WTC11 (cell line): ENCODE measurements around the gene STK32C.

Experiments used
- JUN ChIP-seq: sonication (generic); formaldehyde crosslinking; IDR thresholded peaks from 2 replicates; pipeline ENCODE4 v1.8.0; 2023; ENCODE audit warnings: mild to moderate bottlenecking, missing genetic modification reagents
- MYBL2 ChIP-seq: sonication (generic); formaldehyde crosslinking; IDR thresholded peaks from 2 replicates; pipeline ENCODE4 v1.8.1; 2023; ENCODE audit warnings: mild to moderate bottlenecking, moderate library complexity, missing genetic modification reagents
- SP1 ChIP-seq: sonication (generic); formaldehyde crosslinking; conservative IDR thresholded peaks from 2 replicates; pipeline ENCODE4 v1.8.1; 2022; ENCODE audit warnings: missing genetic modification reagents
- TCF7 ChIP-seq: sonication (generic); formaldehyde crosslinking; IDR thresholded peaks from 2 replicates; pipeline ENCODE4 v1.8.0; 2022; ENCODE audit warnings: mild to moderate bottlenecking, low read depth, missing genetic modification reagents, moderate library complexity
- TF ChIP-seq, protein P1 (sequence below): sonication (generic); formaldehyde crosslinking; IDR thresholded peaks from 2 replicates; pipeline ENCODE4 v1.8.1; 2022; ENCODE audit warnings: low read depth, missing genetic modification reagents, borderline replicate concordance
- TF ChIP-seq, protein P2 (sequence below): sonication (generic); formaldehyde crosslinking; IDR thresholded peaks from 2 replicates; pipeline ENCODE4 v1.8.1; 2022; ENCODE audit warnings: missing genetic modification reagents, borderline replicate concordance
- TF ChIP-seq, protein P3 (sequence below): fragments of 200-600 bp; IDR thresholded peaks from 2 replicates; pipeline ENCODE4 v1.8.0; 2022; ENCODE audit warnings: antibody characterized with exemption

DNA sequence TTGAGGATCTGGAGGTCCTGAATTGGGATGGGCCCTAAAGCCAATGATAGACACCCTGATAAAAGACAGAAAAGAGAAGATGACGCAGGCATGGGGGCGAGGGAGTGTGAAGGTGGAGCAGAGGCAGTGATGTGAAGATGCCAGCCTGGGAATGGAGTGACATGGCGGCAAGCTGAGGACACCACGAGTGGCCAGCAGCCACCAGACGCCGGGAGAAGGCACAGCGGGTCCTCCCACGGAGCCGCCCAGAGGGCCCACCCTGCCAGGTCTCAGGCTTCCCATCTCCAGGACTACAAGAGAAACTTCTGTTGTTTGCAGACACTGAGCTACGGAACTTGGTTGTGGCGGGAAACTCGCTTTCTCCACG is 76.1 kb downstream of the STK32C start:
- TF ChIP-seq, protein P1, sequence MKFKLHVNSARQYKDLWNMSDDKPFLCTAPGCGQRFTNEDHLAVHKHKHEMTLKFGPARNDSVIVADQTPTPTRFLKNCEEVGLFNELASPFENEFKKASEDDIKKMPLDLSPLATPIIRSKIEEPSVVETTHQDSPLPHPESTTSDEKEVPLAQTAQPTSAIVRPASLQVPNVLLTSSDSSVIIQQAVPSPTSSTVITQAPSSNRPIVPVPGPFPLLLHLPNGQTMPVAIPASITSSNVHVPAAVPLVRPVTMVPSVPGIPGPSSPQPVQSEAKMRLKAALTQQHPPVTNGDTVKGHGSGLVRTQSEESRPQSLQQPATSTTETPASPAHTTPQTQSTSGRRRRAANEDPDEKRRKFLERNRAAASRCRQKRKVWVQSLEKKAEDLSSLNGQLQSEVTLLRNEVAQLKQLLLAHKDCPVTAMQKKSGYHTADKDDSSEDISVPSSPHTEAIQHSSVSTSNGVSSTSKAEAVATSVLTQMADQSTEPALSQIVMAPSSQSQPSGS: no peak
- TF ChIP-seq MYBL2: no peak
- TF ChIP-seq JUN: no peak
- TF ChIP-seq, protein P2, sequence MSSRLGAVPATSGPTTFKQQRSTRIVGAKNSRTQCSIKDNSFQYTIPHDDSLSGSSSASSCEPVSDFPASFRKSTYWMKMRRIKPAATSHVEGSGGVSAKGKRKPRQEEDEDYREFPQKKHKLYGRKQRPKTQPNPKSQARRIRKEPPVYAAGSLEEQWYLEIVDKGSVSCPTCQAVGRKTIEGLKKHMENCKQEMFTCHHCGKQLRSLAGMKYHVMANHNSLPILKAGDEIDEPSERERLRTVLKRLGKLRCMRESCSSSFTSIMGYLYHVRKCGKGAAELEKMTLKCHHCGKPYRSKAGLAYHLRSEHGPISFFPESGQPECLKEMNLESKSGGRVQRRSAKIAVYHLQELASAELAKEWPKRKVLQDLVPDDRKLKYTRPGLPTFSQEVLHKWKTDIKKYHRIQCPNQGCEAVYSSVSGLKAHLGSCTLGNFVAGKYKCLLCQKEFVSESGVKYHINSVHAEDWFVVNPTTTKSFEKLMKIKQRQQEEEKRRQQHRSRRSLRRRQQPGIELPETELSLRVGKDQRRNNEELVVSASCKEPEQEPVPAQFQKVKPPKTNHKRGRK (CRISPR knock-in tag): no peak
- TF ChIP-seq, protein P3, sequence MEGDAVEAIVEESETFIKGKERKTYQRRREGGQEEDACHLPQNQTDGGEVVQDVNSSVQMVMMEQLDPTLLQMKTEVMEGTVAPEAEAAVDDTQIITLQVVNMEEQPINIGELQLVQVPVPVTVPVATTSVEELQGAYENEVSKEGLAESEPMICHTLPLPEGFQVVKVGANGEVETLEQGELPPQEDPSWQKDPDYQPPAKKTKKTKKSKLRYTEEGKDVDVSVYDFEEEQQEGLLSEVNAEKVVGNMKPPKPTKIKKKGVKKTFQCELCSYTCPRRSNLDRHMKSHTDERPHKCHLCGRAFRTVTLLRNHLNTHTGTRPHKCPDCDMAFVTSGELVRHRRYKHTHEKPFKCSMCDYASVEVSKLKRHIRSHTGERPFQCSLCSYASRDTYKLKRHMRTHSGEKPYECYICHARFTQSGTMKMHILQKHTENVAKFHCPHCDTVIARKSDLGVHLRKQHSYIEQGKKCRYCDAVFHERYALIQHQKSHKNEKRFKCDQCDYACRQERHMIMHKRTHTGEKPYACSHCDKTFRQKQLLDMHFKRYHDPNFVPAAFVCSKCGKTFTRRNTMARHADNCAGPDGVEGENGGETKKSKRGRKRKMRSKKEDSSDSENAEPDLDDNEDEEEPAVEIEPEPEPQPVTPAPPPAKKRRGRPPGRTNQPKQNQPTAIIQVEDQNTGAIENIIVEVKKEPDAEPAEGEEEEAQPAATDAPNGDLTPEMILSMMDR: no peak
- no peak for TF ChIP-seq SP1 (CRISPR knock-in tag)
- no peak for TF ChIP-seq TCF7 (CRISPR knock-in tag)
